Heart left ventricle (tissue), 13 donors: ENCODE measurements around the gene TRIM65.

Source experiments
- POLR2A ChIP-seq, 2 donors: fragments of 450-650 bp; IDR thresholded peaks; one replicate each; pipeline ENCODE4 v1.6.1; 2017; ENCODE audit warnings: antibody characterized with exemption in 2 of 2, mild to moderate bottlenecking in 2 of 2, moderate library complexity in 2 of 2
- TF ChIP-seq, protein P1 (sequence below), 12 donors: fragments of 200-600 bp; sonication (generic) in 4 of 12; IDR thresholded peaks; one replicate each; pipeline versions ENCODE4 v1.5.0 to v1.8.0; 2018 to 2022; ENCODE audit warnings: antibody characterized with exemption in 12 of 12, mild to moderate bottlenecking in 5 of 12
- donor health status: ischemic (EF 13 %, LVEDD 7.1; RV severe dilation, severe dysfunction).
- donor health status: DM: no; HTN: yes; CAD: no.
- donor health status: DM: no; HTN: no; CAD: no.
- donor health status: ischemic (EF 25% LVEDD 6.9; RV normal size, moderate dysfunction).
- donor health status: ischemic (EF 25% LVEDD 5.7; RV mildly dilated, moderate dysfunction).
- donor health status: ischemic (EF 35%, LVEDD 5.7; RV mildly dilated, moderate dysfunction).
- donor health status: nonischemic (EF 11% LVEDD 7.7; RV severe dilation, severe dysfunction).
- donor health status: DM: yes; HTN: yes; CAD: no.
- donor health status: PGD.
- donor health status: ischemic (EF 29% LVEDD 5.4; RV normal size, mild dysfunction).
- donor health status: nonischemic (EF 23%, LVEDD 6.1; RV moderate dilation, normal function).

DNA sequence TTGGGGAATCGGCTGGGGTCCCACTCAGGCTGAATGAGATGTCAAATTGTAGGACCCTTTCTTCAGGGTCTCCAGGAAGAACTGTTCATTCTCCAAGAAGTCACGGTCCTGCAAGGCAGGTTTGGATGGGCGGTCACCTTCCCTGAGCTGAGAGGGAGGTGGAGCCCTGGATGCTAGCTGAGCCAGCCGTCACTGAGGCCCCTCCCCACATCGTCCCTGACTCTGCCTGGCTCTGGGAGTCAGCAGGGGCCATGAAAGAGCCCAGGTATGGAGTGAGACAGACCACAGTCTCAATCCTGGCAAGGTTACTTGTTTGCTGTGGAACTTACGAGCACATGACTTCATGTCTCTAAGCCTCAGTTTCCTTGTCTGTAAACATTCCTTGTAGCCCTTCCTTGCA, 13.9 kb upstream of the TRIM65 start:
- TF ChIP-seq, protein P1, sequence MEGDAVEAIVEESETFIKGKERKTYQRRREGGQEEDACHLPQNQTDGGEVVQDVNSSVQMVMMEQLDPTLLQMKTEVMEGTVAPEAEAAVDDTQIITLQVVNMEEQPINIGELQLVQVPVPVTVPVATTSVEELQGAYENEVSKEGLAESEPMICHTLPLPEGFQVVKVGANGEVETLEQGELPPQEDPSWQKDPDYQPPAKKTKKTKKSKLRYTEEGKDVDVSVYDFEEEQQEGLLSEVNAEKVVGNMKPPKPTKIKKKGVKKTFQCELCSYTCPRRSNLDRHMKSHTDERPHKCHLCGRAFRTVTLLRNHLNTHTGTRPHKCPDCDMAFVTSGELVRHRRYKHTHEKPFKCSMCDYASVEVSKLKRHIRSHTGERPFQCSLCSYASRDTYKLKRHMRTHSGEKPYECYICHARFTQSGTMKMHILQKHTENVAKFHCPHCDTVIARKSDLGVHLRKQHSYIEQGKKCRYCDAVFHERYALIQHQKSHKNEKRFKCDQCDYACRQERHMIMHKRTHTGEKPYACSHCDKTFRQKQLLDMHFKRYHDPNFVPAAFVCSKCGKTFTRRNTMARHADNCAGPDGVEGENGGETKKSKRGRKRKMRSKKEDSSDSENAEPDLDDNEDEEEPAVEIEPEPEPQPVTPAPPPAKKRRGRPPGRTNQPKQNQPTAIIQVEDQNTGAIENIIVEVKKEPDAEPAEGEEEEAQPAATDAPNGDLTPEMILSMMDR (IDR thresholded peaks at IDR 0.05) = no peak
- no peak for TF ChIP-seq POLR2A (IDR thresholded peaks at IDR 0.05)
